ENCODE data around the gene ROR1.

DNA sequence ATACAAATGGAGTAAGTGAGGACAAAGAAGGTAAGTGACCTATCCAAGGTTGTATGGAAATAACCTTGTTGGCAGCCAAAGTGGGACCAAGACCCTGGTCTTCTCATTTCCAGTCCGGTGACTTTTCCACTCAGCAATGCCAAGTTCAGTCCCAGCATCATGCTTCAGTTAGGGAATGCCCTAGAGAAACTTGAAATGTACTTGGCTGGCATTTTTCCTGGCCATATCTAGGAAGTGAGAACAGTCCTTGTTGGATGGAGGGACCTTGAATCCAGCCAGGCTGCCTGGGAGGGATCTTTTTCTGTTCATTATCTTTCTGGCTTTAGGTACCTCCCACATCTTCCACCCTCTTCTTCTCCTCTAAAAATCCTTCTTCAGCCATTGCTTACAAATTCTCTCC is 352.8 kb downstream of the ROR1 start:
- TF ChIP-seq ZBTB21 (tag by site-specific recombination; IDR thresholded peaks at IDR 0.05): no peak
- TF ChIP-seq, protein P1, sequence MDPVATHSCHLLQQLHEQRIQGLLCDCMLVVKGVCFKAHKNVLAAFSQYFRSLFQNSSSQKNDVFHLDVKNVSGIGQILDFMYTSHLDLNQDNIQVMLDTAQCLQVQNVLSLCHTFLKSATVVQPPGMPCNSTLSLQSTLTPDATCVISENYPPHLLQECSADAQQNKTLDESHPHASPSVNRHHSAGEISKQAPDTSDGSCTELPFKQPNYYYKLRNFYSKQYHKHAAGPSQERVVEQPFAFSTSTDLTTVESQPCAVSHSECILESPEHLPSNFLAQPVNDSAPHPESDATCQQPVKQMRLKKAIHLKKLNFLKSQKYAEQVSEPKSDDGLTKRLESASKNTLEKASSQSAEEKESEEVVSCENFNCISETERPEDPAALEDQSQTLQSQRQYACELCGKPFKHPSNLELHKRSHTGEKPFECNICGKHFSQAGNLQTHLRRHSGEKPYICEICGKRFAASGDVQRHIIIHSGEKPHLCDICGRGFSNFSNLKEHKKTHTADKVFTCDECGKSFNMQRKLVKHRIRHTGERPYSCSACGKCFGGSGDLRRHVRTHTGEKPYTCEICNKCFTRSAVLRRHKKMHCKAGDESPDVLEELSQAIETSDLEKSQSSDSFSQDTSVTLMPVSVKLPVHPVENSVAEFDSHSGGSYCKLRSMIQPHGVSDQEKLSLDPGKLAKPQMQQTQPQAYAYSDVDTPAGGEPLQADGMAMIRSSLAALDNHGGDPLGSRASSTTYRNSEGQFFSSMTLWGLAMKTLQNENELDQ (tag by site-specific recombination; IDR thresholded peaks at IDR 0.05; ENCODE audit: low read depth): no peak
- TF ChIP-seq CTCF (tag by site-specific recombination; IDR thresholded peaks at IDR 0.05): no peak
- TF ChIP-seq, protein P2, sequence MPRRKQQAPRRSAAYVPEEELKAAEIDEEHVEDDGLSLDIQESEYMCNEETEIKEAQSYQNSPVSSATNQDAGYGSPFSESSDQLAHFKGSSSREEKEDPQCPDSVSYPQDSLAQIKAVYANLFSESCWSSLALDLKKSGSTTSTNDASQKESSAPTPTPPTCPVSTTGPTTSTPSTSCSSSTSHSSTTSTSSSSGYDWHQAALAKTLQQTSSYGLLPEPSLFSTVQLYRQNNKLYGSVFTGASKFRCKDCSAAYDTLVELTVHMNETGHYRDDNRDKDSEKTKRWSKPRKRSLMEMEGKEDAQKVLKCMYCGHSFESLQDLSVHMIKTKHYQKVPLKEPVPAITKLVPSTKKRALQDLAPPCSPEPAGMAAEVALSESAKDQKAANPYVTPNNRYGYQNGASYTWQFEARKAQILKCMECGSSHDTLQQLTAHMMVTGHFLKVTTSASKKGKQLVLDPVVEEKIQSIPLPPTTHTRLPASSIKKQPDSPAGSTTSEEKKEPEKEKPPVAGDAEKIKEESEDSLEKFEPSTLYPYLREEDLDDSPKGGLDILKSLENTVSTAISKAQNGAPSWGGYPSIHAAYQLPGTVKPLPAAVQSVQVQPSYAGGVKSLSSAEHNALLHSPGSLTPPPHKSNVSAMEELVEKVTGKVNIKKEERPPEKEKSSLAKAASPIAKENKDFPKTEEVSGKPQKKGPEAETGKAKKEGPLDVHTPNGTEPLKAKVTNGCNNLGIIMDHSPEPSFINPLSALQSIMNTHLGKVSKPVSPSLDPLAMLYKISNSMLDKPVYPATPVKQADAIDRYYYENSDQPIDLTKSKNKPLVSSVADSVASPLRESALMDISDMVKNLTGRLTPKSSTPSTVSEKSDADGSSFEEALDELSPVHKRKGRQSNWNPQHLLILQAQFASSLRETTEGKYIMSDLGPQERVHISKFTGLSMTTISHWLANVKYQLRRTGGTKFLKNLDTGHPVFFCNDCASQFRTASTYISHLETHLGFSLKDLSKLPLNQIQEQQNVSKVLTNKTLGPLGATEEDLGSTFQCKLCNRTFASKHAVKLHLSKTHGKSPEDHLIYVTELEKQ (tag by site-specific recombination; IDR thresholded peaks at IDR 0.05; ENCODE audit: borderline replicate concordance): no peak
- TF ChIP-seq ZNF776 (tag by site-specific recombination; IDR thresholded peaks at IDR 0.05; ENCODE audit: borderline replicate concordance): no peak
- TF ChIP-seq REST (tag by site-specific recombination; IDR thresholded peaks at IDR 0.05): no peak
- TF ChIP-seq PRDM6 (tag by site-specific recombination; IDR thresholded peaks at IDR 0.05): no peak
- TF ChIP-seq ZNF2 (tag by site-specific recombination; IDR thresholded peaks at IDR 0.05): no peak
- TF ChIP-seq ZSCAN5A (tag by site-specific recombination; IDR thresholded peaks at IDR 0.05): no peak
- TF ChIP-seq TRIM28 (IDR thresholded peaks at IDR 0.05; ENCODE audit: borderline replicate concordance, low read length): no peak
- TF ChIP-seq IKZF3 (tag by site-specific recombination; IDR thresholded peaks at IDR 0.05): no peak
- no peak for TF ChIP-seq SETDB1 (IDR thresholded peaks at IDR 0.05; ENCODE audit: insufficient read length, low read length)
- TF ChIP-seq ZBTB17 (tag by site-specific recombination; IDR thresholded peaks at IDR 0.05): no peak

All from HEK293 (cell line).